Jurkat, Clone E6-1 (cell line): Measurements from ENCODE around the gene PIP5K1B.
A peak's percentile ranks its signal among the peaks of the same experiment; 100 is the strongest.

ENCODE experiments used
- DNase-seq: peaks from one replicate; pipeline ENCODE4 v3.0.0-alpha.2; 2011; ENCODE audit warnings: low read depth, low spot score
- H3K4me3 ChIP-seq: 2 replicates; pipeline ENCODE4 v1.5.1; 2011; ENCODE audit warnings: mild to moderate bottlenecking, low read length, control low read depth, moderate library complexity

PIP5K1B gene

DNA sequence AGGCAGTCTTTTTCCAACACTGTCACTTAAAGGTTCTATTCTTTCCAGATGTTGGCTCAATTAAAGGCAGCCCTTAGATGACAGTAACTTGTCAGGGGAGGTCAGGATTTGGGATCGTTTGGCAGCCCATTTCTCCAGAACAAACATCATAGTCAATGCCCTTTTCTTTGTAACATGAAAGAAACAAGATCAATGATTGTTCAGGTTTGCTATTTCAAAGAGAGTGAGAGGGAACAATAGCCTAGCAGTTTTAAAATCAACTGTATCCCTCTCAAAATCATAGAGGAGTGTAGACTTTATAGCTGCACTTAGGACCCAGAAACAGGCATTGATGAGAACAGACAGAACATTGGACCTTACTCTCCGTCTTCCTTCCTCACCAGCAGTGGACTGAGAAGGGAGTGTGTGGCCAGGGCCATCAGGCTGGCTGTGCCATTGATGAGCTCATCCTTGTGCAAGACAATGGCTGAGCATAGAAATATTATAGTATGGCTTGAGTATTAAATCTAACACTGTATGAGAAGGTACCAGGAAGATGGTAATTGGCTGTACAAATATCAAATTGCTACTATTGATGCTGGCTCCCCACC, 130.0 kb downstream of the PIP5K1B start:
- DNase-seq, result no peak
- no peak overlapping the region for H3K4me3 ChIP-seq

DNA sequence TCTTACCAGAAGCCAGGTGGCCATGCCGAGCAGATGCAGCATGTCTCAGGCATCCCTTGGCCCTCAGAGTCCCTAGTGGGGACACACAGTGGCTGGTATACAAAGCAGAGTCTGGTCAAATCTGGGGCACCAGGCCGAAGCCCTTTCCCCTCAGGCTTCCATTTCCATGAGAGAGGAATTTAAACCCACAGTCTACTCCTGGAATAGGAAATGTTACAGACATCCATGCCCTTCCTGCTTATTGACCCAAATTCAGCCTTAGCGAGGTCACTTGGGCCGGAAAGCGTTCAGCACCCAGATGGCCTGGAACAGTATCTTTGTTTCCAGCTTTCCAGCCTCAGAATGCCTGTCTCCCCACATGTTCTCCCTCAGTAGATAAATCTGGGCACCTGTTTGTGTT, 131.7 kb downstream of the PIP5K1B start:
- no peak for DNase-seq
- no peak overlapping the region for H3K4me3 ChIP-seq

DNA sequence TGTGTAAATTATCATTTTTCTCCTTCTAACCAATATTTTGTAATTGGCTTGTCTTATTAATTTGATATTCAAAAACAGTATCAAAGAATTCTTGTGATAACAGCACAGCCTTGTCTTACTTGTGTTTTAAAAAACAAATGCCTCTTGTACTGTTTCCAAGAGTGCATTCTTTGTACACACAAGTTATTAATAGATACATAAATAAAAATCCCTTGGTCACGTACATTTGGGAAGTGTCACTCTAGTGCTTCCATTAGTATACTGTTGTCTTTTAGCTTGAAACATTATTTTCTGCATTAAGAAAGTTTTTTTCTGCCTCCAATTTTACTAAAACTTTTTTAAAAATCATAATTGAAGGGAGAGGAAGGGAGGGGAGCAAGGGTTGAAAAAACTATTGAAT, 133.2 kb downstream of the PIP5K1B start:
- no peak for DNase-seq
- H3K4me3 ChIP-seq, result no peak overlapping the region

DNA sequence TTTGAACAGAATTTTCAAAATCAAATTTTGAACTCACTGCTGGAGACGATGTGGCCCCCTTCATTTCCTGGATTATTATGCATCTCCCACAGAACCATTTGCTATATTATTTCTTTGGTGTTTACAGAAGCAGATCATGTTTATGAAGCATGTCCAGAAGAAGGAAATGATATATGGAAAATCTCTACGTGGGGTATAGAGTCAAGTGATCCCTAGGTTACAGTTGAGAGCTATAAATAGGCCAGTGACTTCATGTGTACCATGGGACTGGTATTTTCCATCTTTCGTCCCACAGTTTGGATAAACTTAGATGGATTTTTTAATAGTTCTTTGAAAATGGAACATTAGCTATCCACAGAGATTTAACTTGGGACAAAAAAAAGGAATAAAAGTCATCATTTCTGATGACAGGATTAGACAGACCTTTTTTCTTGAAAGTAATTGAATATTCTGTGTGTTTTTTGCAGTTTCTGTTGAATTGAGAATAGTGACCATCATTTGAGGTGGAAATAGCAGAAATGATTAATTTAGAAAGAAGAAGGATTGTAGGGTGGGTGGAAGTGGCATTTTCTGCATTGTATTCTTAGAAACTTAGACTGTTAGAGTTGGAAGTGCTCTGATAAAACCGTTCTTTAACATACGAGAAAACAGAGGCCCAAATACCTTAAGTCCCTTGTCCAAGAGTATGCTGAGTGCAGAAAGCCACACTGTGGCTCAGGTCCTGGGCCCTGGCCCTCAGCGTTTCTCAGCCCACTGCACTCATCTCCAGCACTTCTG, 136.4 kb downstream of the PIP5K1B start:
- H3K4me3 ChIP-seq, result no peak overlapping the region
- DNase-seq, result no peak

DNA sequence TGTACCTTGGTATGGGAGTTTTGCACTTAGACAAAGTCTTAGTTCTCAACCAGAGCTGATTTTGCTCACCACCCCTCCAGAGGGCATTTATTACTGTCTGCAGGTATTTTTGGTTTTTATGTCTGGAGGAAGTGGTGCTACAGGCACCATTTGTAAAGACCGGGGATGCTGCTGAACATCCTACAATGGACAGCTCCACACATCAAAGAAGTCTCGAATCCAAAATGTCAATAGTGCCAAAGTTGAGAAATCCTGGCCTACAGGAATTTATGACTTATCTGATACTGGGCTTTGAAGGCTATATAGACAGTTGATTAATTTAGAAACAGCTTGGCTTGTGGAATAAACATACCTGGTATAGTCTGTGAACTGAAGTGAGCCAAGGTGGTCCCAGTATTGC, 137.5 kb downstream of the PIP5K1B start:
- DNase-seq, result no peak
- no peak overlapping the region for H3K4me3 ChIP-seq

DNA sequence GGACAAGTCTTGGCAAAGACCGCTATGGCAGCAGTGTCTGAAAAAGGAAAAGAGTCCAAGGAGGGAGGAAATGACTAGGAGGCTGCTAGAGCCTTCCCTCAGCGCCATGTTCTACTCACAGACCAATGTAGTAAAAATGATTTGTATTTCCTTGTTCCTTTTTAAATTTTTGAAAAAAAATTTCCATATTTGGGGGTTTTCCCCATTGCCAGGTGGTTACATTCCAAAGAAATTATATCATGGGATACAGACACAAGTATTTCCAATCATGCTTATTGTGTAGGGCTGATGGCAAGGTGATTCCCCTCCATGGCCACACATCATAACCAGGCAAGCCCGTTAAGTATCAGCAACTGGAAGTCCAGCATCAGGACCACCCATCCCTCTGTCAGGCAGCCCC, 138.2 kb downstream of the PIP5K1B start:
- H3K4me3 ChIP-seq, result no peak overlapping the region
- no peak for DNase-seq

DNA sequence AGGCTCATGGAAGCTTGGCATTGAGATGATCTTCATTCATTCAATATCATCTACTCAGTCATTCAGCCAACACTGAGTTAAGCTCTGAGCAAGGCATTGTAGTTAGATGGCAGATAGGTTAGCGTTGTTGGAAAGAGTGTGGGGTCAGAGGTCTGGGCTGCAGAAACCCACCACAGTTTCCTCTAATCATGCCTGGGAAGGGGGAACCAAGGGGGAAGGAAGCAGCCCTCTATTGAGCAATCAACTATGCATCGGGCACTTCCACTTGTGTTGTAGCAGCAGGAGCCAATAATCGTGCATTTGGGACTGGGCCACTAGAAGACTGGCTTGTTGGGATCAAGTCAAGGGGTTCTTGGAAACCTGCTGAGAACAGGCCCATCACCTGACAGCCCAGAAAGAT, 139.1 kb downstream of the PIP5K1B start:
- H3K4me3 ChIP-seq, result no peak overlapping the region
- no peak for DNase-seq

DNA sequence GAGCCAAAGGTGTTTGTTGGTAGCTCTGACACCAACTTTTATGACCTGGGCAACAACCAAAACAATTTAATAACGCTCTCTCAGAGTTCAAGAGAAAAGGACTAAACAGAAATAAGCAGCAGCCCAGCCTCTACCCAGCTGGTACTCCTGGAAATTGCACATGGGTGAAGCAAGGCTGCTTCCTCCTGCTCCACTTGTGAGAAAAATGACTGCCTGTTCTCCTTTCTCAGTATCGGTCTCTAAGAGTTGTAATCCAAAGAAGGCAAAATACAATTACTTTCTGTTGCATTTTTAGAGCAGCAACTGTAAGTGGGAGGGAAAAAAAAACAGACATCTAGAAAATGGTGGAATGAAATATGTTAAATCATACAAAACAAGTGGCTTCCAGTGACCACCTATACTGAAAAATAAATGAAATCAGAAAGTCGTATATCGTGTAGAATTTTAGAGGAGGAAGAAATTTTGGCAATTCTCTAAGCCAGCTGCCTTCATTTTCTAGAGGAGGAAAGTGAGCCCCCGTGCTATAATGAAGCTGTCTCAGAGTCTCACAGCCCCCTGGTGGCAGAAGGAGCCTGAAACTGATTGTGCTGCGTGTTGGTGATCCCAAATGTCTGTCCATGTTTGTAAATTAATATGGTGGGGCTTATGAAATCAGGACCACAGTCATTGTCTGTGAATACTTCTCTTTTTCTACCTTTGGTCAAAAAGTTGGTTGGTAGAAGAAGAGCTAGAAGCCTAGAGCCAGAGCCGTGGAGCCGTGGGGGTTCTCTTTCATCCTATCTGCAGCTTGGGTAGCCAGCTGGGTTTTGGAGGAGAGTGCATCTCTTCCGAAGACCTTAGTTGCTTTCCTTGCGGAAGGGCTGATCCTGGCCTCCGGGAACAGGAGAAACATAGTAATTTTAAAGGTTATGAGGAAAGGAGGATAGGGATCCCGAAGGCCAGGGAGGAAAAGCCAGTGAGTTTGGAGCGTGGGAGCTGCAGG, 139.9 kb downstream of the PIP5K1B start:
- peak; percentile 37 for DNase-seq
- H3K4me3 ChIP-seq, result no peak overlapping the region

DNA sequence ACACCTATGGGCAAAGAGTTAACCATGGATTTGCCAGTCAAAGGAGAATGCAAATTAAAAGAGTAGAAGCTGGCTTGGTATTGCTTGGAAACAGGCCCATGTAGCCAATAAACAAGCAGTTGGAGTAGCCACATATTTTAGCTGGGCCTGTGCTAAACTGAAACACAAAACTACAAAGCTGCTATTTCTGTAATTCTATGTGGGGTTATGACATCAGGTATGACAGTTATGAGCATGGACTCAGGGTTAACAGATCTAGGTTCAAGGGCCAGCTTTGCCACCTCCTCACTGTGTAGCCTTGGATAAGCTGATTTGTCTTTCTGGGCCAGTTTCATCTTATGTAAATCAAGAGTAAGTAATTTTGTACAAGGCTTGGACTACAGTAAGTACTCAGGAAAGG, 142.7 kb downstream of the PIP5K1B start:
- no peak for DNase-seq
- no peak overlapping the region for H3K4me3 ChIP-seq

DNA sequence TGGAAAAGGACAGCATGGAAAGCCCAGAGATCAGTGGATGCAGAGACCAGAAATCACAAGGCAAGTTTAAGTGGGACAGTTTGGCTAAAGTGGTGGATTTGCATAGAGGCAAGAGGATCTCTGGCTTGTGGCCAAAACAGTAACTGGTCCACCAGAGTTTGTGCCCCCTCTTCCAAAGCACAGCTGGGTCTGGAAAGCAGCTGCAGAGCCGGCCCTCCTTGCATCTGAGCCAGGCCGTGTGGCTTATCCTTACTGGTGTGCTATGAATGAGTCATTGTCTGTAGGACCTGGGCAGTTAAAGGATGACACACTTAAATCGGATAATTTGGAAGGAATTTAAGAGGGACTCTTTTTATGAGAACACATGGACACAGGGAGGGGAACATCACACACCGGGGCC, 146.6 kb downstream of the PIP5K1B start:
- no peak overlapping the region for H3K4me3 ChIP-seq
- DNase-seq, result no peak

DNA sequence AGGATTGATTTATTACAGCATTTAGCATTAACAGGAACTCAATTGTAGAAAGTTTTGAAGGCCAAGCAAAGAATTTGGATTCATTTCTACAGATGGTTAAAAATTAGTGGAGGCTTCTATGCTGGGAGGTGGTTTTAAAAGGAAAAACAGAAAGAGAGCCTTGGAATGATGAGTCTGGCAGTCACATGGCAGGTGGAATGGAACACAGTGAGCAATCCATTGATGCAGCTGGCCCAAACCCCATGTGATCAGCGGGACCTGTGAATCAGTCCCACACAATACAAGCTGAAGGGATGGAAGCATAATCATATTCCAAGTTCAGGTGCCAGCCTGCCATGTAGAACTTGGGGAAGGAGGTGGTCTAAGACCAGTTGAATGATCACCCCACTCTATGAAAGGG, 147.9 kb downstream of the PIP5K1B start:
- no peak overlapping the region for H3K4me3 ChIP-seq
- no peak for DNase-seq

DNA sequence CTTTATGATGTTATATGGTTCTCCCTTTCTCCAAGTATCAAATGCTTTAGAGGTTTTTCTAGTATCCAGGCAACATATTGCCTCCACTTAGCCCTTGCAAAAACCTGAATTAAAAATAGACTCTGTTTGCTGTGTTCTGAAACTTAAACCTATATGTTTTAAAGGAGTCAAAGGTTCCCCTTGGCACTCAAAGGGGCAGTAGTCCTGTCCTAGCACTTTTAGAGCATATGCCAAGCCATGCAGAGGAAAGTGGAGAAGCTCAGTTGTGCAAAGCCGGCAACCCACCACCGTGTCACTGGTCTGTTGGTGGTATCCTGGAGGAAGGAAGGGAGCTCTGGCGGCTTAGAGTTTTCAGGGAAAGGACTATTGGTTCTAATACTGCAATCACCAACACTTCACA, 154.3 kb downstream of the PIP5K1B start:
- no peak overlapping the region for H3K4me3 ChIP-seq
- DNase-seq, result no peak

DNA sequence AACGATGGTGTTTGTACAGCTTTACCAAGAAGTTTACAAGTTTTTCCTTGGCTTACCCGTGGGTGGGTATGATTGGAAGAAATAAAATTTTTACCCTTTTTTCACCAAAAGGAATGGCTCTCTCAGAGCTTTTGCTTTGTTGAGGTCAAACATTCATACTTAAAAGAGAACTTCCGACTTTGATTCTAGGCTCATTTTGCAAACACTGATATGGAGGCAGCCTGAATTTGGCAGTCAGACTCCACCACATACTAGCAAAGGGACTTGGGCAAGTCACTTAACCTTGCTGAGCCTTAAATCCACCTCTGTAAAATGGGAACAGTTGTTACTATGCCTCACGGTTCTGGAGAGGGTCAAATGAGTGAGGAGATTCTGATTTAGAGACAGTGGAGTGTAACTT, 155.4 kb downstream of the PIP5K1B start:
- DNase-seq, result no peak
- H3K4me3 ChIP-seq, result no peak overlapping the region

DNA sequence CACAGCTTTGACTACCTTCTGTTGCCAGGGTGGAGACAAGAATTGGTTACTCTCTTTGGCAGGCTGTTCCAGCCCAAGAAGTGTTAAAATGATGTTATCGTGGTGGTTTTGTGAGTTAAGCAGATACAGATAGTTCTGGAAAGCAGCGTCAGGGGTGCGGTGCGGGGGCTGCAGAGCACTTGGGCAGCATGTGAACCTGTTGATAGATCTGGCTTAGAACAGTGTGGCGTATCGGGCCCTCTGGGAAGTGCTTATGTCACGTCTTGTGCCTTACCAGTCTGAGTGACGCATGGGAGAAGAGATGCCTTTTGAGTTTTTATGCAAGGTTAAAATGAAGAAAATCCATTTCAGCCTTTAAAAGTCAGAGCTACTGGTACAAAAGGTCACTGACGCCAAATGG, 156.4 kb downstream of the PIP5K1B start:
- no peak for DNase-seq
- no peak overlapping the region for H3K4me3 ChIP-seq

DNA sequence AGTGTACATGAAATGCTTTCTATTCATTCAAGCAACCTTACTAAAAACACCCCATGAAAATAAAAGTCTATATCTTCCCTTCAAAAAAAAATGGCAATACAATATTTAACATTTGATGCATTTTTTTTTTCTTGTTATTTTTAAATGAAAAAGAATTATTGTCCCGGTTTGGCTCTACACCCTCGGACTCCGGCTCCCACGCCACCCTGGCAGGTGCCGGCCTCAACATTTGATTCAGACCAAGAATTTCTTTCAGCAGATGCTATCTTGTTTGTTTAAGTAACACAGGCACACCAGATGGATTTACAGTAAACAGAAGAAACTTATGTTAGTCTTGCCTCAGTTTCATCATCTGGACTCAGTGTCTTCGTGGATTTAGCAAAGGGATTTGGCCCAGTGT, 162.0 kb downstream of the PIP5K1B start:
- no peak for DNase-seq
- no peak overlapping the region for H3K4me3 ChIP-seq

DNA sequence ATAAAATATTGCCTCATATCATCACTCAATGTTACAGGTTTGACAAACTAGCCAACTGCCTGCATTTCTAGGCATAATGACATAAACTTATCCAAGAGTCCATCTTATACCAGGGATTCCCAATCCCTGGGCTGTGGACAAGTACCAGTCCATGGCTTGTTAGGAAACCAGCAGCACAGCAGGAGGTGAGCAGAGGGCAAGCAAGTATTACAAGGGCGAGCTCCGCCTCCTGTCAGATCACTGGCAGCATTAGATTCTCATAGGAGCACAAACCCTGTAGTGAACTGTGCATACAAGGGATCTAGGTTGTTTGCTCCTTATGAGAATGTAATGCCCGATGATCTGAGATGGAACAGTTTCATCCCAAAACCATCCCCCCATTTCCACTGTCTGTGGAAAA, 164.0 kb downstream of the PIP5K1B start:
- no peak for DNase-seq
- H3K4me3 ChIP-seq, result no peak overlapping the region

DNA sequence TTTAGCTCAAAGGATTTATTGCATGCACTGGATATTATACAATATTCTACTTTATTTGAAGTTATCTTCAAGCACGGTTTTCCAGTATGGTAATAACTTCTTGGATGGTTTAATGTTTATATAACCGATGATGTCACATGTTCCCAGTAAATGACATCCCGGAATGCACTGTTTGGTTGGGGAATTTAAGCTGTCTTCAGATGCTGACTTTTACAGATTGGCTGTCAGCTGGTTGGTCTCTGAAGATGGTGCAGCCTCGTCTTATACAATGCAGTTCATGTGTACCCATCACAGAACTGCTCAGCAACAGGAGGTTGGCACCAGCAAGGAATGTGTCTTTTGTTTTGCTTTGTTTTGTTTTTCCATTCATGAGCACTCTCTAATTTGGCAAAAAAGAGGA, 165.0 kb downstream of the PIP5K1B start:
- H3K4me3 ChIP-seq, result no peak overlapping the region
- no peak for DNase-seq

DNA sequence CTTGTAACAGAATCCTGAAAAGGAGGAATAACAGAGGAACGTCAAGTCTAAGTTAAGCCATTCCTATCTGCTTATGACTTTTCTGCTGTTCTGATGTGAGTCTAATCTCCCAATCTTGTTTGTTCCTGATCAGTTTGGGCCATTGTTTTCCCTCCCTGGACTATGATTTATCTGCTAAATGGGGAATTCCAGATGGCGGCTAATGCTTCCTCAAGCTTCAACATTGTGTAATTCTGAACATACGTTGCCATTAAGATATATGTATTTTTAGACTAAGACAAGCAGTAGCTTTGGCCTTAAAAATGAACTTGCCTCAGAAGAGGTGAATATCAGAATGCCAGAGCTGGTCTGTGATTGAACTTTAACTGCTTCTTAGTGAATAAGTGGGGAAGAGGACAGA, 166.2 kb downstream of the PIP5K1B start:
- DNase-seq, result no peak
- no peak overlapping the region for H3K4me3 ChIP-seq

DNA sequence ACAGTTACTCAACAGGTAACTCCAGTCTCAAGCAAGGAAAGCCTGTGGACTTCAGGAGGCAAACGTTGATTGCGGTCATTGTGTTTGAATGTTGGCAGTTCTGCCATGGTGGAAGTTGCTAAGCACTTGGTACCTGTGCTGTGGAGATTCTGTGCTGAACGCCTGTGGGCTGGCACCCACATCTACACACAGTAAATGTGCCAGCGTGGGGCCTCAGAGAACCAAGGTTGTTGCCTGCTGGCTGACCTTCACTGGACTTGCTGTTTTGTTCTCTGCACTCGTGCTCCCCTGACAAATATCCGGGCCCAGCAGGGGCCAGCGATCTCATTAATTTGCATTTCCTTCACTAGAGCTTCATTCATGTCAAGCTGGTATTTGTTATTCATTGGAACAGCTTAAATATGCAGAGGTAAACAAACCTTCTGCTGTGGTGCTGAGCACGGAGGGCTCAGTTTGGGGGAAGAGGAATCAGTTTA, 167.0 kb downstream of the PIP5K1B start:
- H3K4me3 ChIP-seq, result no peak overlapping the region
- no peak for DNase-seq

DNA sequence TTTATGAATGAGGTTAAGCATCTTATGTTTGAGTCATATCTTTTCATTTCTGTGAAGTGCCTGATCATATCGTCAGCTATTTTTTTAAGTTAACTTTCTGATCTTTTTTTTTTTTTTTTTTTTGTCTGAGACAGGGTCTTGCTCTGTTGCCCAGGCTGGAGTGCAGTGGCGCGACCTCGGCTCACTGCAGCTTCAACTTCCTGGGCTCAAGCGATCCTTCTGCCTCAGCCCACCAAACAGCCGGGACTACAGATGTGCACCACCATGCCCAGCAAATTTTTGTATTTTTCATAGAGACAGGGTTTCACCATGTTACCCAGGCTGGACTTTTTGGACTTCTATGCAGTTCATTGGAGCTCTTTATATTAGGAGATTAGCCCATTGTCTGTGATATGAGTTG, 168.1 kb downstream of the PIP5K1B start:
- no peak overlapping the region for H3K4me3 ChIP-seq
- DNase-seq, result no peak
